ENCODE data around the gene ADRA2C.

DNA sequence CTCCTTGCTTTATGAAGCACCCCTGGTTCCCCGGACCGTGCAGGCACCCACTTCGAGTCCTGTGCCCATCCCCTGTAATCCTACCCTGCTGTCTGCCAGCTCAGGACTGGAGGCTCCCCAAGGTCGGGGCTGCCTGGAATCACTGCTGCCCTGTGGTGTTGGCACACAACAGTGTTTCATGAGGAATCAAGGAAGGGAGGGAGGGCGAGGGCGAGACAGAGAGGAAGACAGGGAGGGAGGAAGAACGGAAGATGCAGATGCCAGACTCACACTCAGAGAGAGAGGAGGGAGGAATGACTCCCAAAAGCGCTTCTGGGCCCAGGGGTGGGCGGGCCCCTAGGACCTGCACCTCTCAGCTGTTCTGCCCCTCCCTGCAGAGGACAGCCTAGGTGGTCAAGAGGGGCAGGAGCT, 42.9 kb upstream of the ADRA2C start:
- TF ChIP-seq, protein P1, sequence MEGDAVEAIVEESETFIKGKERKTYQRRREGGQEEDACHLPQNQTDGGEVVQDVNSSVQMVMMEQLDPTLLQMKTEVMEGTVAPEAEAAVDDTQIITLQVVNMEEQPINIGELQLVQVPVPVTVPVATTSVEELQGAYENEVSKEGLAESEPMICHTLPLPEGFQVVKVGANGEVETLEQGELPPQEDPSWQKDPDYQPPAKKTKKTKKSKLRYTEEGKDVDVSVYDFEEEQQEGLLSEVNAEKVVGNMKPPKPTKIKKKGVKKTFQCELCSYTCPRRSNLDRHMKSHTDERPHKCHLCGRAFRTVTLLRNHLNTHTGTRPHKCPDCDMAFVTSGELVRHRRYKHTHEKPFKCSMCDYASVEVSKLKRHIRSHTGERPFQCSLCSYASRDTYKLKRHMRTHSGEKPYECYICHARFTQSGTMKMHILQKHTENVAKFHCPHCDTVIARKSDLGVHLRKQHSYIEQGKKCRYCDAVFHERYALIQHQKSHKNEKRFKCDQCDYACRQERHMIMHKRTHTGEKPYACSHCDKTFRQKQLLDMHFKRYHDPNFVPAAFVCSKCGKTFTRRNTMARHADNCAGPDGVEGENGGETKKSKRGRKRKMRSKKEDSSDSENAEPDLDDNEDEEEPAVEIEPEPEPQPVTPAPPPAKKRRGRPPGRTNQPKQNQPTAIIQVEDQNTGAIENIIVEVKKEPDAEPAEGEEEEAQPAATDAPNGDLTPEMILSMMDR (IDR thresholded peaks at IDR 0.05): no peak
- no peak for TF ChIP-seq POLR2A (IDR thresholded peaks at IDR 0.05)

All from adrenal gland (tissue), 5 donors.